Renal pelvis (tissue), 3 donors: ENCODE results near the gene ADORA3. TPM values are rescaled to one million over a fixed set of nuclear protein-coding genes. Genes with fewer than 3 reads are reported as not detected.

Experiments used
- polyA plus RNA-seq, 3 donors: library from polyadenylated mRNA; unstranded; fragments of 120-200 nt; gene quantifications; one replicate each; pipeline ENCODE4 v1.2.1, GENCODE V29; 2013; ENCODE audit not compliant: insufficient read length in 3 of 3

ADORA3 gene
- polyA plus RNA-seq, 3 donors = 0.30 to 0.78 (median 0.65) TPM

Other genes with a start within 250 kb of the ADORA3 start
- not detected for gene CHIA, start 212.8 kb downstream of the ADORA3 start, polyA plus RNA-seq
- 1 to 10 TPM; 3.0 to 7.3 (median 5.1) TPM for gene OVGP1, start 75.9 kb downstream of the ADORA3 start, polyA plus RNA-seq
- 10 to 100 TPM; 43.4 to 46.8 (median 43.5) TPM for gene WDR77, start 54.4 kb downstream of the ADORA3 start, polyA plus RNA-seq
- 100 to 1,000 TPM; 332 to 399 (median 357) TPM for gene ATP5PB, start 54.2 kb downstream of the ADORA3 start, polyA plus RNA-seq
- gene C1orf162, start 29.6 kb downstream of the ADORA3 start, polyA plus RNA-seq = 1 to 10 TPM; 3.5 to 6.7 (median 3.8) TPM
- gene TMIGD3, start within 50 bp of the ADORA3 start, polyA plus RNA-seq = under 1 TPM; 0.63 to 0.77 (median 0.64) TPM
- gene RAP1A, start 116.2 kb upstream of the ADORA3 start, polyA plus RNA-seq = 10 to 100 TPM; 62.6 to 72.0 (median 63.6) TPM
- gene INKA2, start 235.8 kb upstream of the ADORA3 start, polyA plus RNA-seq = 1 to 10 TPM; 2.4 to 3.1 (median 2.7) TPM